CD1c-positive myeloid dendritic cell (primary cell): ENCODE data around the gene KRTAP10-12.

Experiments
- DNase-seq: peaks from one replicate; pipeline ENCODE4 v3.0.0-alpha.2; 2016; ENCODE audit errors: extremely low spot score

KRTAP10-12 gene

DNA sequence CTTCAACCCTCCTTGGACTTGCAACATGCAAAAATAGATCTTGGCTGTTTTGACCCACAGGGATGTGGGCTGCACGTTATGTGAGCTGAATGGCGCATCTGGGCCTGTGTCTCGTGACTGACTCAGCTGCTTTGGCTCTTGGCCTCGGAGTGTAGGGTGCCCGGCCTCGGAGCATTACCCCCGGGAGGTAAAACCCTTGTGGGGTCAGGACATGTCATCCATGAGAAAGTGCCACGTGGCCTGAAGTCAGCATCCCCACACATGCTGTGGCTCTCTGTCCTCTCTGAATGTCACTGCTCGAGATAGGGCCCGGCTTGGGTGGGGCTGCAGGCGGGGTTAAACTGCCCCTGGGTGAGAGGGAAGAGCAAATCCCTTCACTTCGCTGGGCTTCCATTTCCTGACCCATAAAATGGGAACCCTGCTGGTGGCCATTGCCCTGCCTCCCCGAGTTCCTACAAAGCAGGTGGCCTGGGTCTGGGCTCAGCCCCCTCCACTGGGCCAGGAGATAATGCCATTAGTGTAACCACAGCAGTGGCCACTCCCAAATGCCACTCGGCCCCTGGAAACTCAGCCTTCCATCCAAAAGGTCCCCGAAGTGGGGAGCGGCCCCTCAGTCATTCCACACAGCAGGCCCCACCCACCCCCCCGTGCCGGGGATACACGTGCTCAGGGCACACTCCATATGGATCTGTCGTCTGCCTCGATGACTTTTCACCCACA is 37.2 kb downstream of the KRTAP10-12 start:
- no peak for DNase-seq

DNA sequence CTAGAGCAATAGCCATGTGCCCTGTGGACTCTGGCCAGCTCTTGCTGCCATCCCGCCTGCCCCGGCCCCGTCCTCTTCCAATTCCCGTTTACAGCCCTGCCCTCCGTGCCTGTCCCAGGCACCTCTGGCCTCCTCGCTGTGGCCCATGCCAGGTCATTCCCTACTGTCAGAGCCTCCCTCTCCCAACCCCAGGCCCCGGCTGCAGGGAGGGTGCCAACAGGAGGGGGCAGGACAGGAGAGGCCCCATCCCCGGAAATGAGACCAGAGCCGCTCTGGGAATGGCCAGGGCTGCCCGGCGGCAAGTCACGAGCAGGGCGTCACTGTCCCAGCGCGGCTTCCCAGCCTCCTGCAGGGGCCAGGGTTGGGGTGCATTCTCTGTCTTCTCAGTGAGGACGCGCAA is 37.9 kb downstream of the KRTAP10-12 start:
- DNase-seq = no peak

DNA sequence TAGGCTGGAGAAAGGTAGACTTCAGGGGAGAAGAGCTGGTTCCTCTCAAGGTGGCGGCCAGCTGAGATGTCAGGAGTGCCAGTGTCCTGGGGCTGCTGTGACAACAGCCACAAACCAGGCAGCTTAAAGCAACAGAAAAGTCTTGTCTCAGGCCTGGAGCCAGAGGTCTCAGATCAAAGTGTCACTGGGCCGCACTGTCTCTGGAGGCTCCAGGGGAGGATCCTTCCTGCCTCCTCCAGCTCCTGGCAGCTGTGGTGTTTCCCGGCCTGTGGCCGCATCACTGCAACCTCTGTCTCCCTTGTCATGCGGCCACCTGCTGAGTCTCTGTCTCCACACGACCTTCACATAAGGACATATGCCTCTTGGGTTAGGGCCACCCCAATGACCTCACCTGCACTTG is 38.8 kb downstream of the KRTAP10-12 start:
- DNase-seq = no peak

DNA sequence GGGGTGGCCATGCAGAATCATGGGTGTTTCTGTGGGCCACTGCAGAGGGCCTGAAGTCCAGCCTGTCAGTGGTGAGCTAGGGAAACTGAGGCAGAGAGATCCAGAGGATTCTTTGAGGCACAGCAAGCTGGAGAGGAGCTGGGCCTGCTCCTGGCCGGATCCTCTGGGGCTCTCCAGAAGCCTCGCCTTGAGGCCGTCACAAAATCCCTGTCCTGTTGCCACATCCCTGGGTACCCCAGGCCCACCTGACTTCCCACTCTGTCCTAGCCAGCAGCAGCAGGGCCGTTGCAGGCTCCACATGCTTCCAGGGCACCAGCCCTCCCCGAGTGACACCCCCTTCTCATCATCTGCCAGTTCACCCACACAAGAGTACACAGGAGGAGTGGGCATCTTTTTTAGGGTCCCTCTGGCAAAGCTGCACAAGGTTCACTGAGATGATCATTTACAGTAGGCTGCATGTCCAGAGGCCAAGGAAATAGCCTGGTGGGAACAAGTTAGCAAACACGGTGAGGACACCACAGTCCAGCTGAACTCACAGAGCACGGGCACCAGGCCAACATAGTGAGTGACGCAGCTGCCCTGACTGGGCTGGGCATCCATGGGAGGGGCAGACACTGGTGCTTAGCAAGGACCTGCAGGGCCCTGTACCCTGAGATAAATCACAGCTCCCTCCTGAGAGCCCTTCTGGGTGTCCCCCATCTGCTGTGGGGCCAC is 39.5 kb downstream of the KRTAP10-12 start:
- DNase-seq = no peak

DNA sequence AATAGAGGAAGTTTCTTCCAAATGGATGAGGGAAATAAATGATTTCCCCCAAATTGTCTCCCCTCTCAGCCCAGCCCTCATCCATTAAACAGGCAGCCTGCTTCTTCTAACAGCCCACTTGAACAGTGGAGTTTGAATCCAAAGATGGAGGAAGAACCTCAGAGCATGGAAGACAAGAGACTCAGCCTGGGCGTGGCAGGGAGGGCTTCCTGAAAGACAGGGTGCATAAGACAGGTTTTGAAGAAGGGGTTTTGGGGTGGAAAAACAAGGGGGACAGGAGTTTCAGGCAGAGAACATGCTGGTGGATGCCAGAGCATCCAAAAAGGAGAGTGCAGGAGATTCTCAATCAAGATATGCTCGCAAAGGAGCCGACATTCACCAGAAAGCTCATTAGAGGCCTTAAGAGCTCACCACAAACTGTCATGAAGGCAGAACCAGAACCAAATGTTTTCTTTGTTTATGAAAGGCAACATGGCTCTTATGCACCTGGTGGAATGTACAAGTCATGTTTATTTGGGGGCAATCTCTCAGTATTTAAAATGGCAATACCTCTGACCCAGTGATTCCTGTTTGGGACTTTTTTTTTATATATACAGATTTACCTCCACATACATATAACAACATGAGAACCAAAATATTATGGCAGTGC is 40.9 kb downstream of the KRTAP10-12 start:
- no peak for DNase-seq

DNA sequence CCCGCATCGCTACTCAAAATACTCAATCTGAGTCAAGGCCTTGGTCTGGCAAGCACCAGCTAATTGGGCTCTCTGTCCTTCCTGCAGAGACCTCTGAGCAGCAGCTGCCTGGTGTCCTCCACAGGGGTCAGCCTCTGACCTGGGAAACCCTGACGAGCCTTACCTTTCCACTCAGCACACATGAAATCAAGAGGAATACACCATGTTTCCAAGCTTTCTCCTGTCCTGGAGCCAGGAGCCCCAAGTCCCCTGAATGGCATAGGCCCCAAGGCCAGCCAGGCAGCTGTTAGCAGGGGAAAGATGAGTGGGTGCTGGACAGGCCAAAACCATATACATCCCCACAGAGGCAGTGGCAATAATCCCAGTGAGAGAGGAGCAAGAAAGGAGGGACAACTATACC is 41.6 kb downstream of the KRTAP10-12 start:
- no peak for DNase-seq

DNA sequence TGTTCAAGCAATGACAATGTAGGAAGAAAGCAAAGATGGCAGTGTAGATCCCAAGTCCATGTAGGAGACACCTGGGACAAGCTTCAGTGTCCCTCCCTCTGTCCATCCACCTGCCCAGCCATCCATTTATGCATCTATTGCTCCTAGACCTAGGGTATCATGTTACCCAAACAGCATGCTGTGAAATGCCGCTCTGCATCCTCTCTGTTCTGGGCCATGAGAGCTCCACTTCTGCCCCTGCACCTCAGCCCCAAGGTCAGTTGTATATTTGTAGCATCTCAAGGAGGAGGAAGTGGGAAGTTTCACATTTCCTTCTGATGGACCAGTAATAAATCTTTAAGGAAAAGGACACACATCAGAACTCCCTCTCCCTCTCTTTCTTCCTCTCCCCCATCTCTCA is 42.3 kb downstream of the KRTAP10-12 start:
- no peak for DNase-seq

DNA sequence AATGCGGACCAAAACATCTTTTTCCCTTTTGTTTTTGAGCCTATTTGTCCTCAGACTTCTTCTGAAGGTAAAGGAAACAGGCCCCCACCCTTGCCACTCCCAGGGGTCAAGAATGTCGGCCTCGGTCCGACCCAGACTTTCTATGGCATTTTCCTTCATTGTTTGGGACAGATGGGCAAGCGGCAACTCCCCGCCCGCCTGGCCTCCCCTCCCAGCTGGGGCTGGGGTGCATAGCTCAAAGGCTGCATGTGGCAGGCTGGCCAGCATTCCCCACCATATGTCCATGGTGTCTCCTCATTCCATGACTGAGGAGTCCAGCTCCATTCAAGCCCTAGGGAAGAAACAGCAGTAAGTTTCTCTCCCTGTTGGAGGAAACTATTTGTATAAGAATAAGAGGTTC is 43.8 kb downstream of the KRTAP10-12 start:
- no peak for DNase-seq

DNA sequence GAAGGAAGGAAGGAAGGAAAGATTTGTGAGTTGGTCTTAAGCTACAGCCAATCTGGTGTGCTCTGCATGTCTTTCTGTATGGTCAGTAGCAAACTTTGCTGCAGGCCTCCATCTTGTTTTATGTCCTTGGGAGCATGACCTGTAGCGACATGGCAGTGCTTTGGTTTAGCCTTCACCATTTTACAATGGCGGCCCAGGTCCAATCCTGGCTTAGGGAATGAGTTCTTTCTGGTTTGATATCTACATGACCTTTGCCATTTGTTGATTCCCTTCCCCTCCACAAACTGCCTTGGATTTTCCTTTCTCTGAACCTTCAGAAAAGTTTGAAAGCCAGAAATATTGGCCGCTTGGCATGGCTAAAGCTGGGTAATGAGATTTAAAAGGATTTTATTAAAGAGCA is 44.9 kb downstream of the KRTAP10-12 start:
- DNase-seq = no peak

DNA sequence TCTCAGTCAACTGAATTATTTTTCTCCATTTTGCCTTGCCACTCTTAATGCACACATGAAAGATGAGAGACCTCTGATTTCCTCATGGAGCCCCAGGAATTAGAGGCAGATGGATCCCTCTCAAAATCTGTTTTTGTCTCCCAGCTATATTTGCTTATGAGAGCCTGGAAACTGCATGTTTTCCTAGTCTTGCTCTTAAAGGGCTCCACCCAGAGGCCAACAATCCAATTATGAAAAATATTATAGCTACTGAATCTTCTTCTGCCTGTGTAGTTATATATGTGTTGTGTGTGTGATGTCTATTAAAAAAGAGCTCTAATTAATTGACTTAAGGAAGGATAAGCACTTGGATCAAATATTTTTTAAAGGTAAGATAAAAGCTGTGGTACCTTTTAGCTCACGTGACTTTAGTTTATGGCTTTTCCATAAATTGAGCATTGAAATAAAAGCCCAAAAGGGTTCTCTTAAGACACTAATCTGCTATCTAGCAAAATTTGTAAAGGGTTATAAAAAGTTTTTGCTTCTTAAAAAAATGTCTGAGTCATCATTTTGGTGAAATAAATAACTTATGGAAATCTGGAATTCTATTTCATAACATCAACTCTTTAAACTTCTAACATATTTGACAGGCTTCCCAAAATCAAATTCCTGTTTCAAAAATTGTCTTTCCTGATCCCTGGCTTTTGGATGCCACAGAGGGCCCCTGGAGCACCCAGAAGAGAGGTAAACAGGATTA is 45.6 kb downstream of the KRTAP10-12 start:
- peak; percentile 13 for DNase-seq
